ENCODE results near the gene CHN2.

CHN2 gene

GRCh38 chr7:29414216-29414615, 219.6 kb downstream of the CHN2 start:
- H3K4me3 ChIP-seq (ENCODE audit: low read depth, low read length): no peak overlapping the region
- no peak for TF ChIP-seq CTCF (IDR thresholded peaks at IDR 0.05; ENCODE audit: low read depth, low read length)

DNA sequence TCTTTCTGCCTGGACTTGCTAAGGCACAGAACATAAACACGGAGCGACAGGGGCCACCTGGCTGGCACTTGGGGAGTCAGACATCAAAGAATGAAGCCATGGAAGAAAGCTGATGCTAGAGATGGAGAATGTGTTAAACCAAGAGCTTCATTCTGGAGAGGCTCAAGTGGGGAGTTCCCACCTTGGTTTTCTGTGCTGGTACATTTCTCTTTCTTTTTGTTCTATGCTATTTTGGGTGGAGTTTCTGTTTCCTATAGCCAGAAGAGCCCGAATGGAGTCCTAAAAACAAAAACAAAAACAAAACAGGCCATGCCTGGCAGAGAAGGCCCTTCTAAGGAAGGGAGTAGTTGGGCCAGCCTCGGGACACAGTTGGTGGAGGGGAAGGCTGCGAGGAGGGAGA, 220.6 kb downstream of the CHN2 start:
- no peak overlapping the region for H3K4me3 ChIP-seq (ENCODE audit: low read depth, low read length)
- TF ChIP-seq CTCF (IDR thresholded peaks at IDR 0.05; ENCODE audit: low read depth, low read length): no peak

GRCh38 chr7:29416276-29416937, 221.8 kb downstream of the CHN2 start:
- TF ChIP-seq CTCF (IDR thresholded peaks at IDR 0.05; ENCODE audit: low read depth, low read length): no peak
- no peak overlapping the region for H3K4me3 ChIP-seq (ENCODE audit: low read depth, low read length)

DNA sequence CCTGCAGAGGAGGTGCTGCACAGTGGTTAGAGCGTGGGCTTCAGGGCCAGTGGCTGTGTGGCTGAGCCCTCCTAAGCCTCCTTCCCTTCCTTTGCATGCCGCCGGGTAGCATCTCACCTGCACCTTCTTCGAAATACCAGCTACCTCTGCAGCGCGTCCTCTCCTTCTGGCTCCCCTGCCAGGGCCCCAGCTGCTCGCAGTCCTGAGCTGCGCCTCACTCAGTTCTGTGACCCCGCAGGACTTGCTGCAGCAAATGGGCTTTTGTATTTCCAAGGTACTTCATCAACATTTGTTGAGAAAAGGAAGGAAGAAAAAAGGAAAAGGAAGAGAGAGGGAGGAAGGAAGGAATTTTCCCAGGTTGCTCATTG, 222.3 kb downstream of the CHN2 start:
- no peak for TF ChIP-seq CTCF (IDR thresholded peaks at IDR 0.05; ENCODE audit: low read depth, low read length)
- no peak overlapping the region for H3K4me3 ChIP-seq (ENCODE audit: low read depth, low read length)

- TF ChIP-seq CTCF (IDR thresholded peaks at IDR 0.05; ENCODE audit: low read depth, low read length): no peak
Measured at GRCh38 chr7:29418056-29418455, 223.5 kb downstream of the CHN2 start.

DNA sequence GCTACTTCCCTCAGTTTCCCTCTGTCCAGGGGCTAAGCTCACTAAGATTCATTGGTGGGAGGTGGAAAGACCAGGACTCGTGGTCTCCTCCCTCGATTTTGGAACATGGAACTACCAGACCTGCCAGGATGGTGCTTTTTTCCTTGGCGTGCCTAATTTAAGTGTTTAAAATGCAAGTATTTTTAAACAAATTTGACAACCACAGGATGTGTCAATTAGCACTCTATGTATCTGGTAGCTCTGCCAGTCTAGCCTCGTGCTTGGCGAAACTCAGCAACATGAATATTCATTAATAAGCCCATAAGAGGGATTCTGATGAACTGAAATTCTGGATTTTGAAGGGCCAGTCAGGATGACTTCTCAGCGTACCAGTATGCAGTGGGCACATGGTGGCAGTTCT, 224.1 kb downstream of the CHN2 start:
- no peak for TF ChIP-seq CTCF (IDR thresholded peaks at IDR 0.05; ENCODE audit: low read depth, low read length)
- no peak overlapping the region for H3K4me3 ChIP-seq (ENCODE audit: low read depth, low read length)

More at GRCh38 chr7:29418056-29418455, 223.5 kb downstream of the CHN2 start:
- no peak overlapping the region for H3K4me3 ChIP-seq (ENCODE audit: low read depth, low read length)

- TF ChIP-seq CTCF (IDR thresholded peaks at IDR 0.05; ENCODE audit: low read depth, low read length): no peak
Measured at GRCh38 chr7:29420011-29420410, 225.4 kb downstream of the CHN2 start.

More at GRCh38 chr7:29420011-29420410, 225.4 kb downstream of the CHN2 start:
- H3K4me3 ChIP-seq (ENCODE audit: low read depth, low read length): no peak overlapping the region
